Measurements from ENCODE around the gene ELAVL1.
A peak's percentile ranks its signal among the peaks of the same experiment; 100 is the strongest.
"Not testable (repeated sequence)": the region's sequence is repeated elsewhere in the genome, so short reads cannot be mapped to it uniquely, and the experiment has no call there.

ELAVL1 gene

GRCh38 chr19:7965259-7965841 lies 40.1 kb downstream of the ELAVL1 start:
- Histone ChIP-seq H3K4me1 (ENCODE audit: control insufficient read depth, insufficient read depth, low read length) (no peaks in the 10 kb centered on the region), H3K9ac (ENCODE audit: low read length) (no peak overlapping the region), H3K27me3 (replicated peaks; ENCODE audit: control insufficient read depth, insufficient read depth, low read length) (no peaks in the 10 kb centered on the region), H3K36me3 (ENCODE audit: control insufficient read depth, insufficient read depth, low read length, severe bottlenecking) (peaks cover 78% of the 10 kb centered on the region), H3K4me3 (ENCODE audit: low read length) (no peak overlapping the region), H3K9me3 (ENCODE audit: control insufficient read depth, low read length) (no peaks in the 10 kb centered on the region)
- DNase-seq (ENCODE audit: low read depth): no peak

GRCh38 chr19:7963566-7963965 lies 41.9 kb downstream of the ELAVL1 start:
- Histone ChIP-seq H3K4me3 (ENCODE audit: low read length) (no peak overlapping the region), H3K9ac (ENCODE audit: low read length) (no peak overlapping the region), H3K4me1 (ENCODE audit: control insufficient read depth, insufficient read depth, low read length) (no peaks in the 10 kb centered on the region), H3K36me3 (ENCODE audit: control insufficient read depth, insufficient read depth, low read length, severe bottlenecking) (peaks cover 70% of the 10 kb centered on the region), H3K9me3 (ENCODE audit: control insufficient read depth, low read length) (no peaks in the 10 kb centered on the region), H3K27me3 (replicated peaks; ENCODE audit: control insufficient read depth, insufficient read depth, low read length) (no peaks in the 10 kb centered on the region)
- DNase-seq (ENCODE audit: low read depth): no peak

- Histone ChIP-seq H3K9ac (ENCODE audit: low read length) (no peak overlapping the region), H3K4me3 (ENCODE audit: low read length) (no peak overlapping the region), H3K36me3 (ENCODE audit: control insufficient read depth, insufficient read depth, low read length, severe bottlenecking) (peaks cover 70% of the 10 kb centered on the region), H3K9me3 (ENCODE audit: control insufficient read depth, low read length) (no peaks in the 10 kb centered on the region), H3K27me3 (replicated peaks; ENCODE audit: control insufficient read depth, insufficient read depth, low read length) (no peaks in the 10 kb centered on the region), H3K4me1 (ENCODE audit: control insufficient read depth, insufficient read depth, low read length) (no peaks in the 10 kb centered on the region)
- no peak for DNase-seq (ENCODE audit: low read depth)
Measured at GRCh38 chr19:7962644-7963268, 42.7 kb downstream of the ELAVL1 start.

GRCh38 chr19:7961920-7962626 lies 43.4 kb downstream of the ELAVL1 start:
- Histone ChIP-seq H3K4me1 (ENCODE audit: control insufficient read depth, insufficient read depth, low read length) (no peaks in the 10 kb centered on the region), H3K4me3 (ENCODE audit: low read length) (no peak overlapping the region), H3K36me3 (ENCODE audit: control insufficient read depth, insufficient read depth, low read length, severe bottlenecking) (peaks cover 64% of the 10 kb centered on the region), H3K9me3 (ENCODE audit: control insufficient read depth, low read length) (no peaks in the 10 kb centered on the region), H3K27me3 (replicated peaks; ENCODE audit: control insufficient read depth, insufficient read depth, low read length) (no peaks in the 10 kb centered on the region), H3K9ac (ENCODE audit: low read length) (no peak overlapping the region)
- DNase-seq (ENCODE audit: low read depth): no peak

- H3K4me3 ChIP-seq (ENCODE audit: low read length): not testable (repeated sequence)
- peaks cover 56% of the 10 kb centered on the region for H3K36me3 ChIP-seq (ENCODE audit: control insufficient read depth, insufficient read depth, low read length, severe bottlenecking)
Measured at GRCh38 chr19:7961082-7961481, 44.4 kb downstream of the ELAVL1 start.

GRCh38 chr19:7959211-7959610 lies 46.2 kb downstream of the ELAVL1 start:
- peaks cover 40% of the 10 kb centered on the region for H3K36me3 ChIP-seq (ENCODE audit: control insufficient read depth, insufficient read depth, low read length, severe bottlenecking)
- DNase-seq (ENCODE audit: low read depth): no peak
- no peak overlapping the region for H3K9ac ChIP-seq (ENCODE audit: low read length)
- no peak overlapping the region for H3K4me3 ChIP-seq (ENCODE audit: low read length)
- H3K9me3 ChIP-seq (ENCODE audit: control insufficient read depth, low read length): no peaks in the 10 kb centered on the region
- H3K4me1 ChIP-seq (ENCODE audit: control insufficient read depth, insufficient read depth, low read length): no peaks in the 10 kb centered on the region
- H3K27me3 ChIP-seq (replicated peaks; ENCODE audit: control insufficient read depth, insufficient read depth, low read length): no peaks in the 10 kb centered on the region

More at GRCh38 chr19:7961082-7961481, 44.4 kb downstream of the ELAVL1 start:
- DNase-seq (ENCODE audit: low read depth); H3K4me1 ChIP-seq (ENCODE audit: control insufficient read depth, insufficient read depth, low read length); H3K9me3 ChIP-seq (ENCODE audit: control insufficient read depth, low read length); H3K27me3 ChIP-seq (replicated peaks; ENCODE audit: control insufficient read depth, insufficient read depth, low read length); H3K9ac ChIP-seq (ENCODE audit: low read length): not testable (repeated sequence)

- Histone ChIP-seq H3K36me3 (ENCODE audit: control insufficient read depth, insufficient read depth, low read length, severe bottlenecking) (peaks cover 9% of the 10 kb centered on the region), H3K4me1 (ENCODE audit: control insufficient read depth, insufficient read depth, low read length) (peaks cover 3% of the 10 kb centered on the region), H3K27me3 (replicated peaks; ENCODE audit: control insufficient read depth, insufficient read depth, low read length) (no peaks in the 10 kb centered on the region), H3K4me3 (ENCODE audit: low read length) (no peak overlapping the region), H3K9ac (ENCODE audit: low read length) (no peak overlapping the region), H3K9me3 (ENCODE audit: control insufficient read depth, low read length) (no peaks in the 10 kb centered on the region)
- no peak for DNase-seq (ENCODE audit: low read depth)
Measured at GRCh38 chr19:7955696-7956095, 49.7 kb downstream of the ELAVL1 start.

GRCh38 chr19:7953576-7953975 lies 51.9 kb downstream of the ELAVL1 start:
- Histone ChIP-seq H3K4me1 (ENCODE audit: control insufficient read depth, insufficient read depth, low read length) (peaks cover 3% of the 10 kb centered on the region), H3K4me3 (ENCODE audit: low read length) (no peak overlapping the region), H3K27me3 (replicated peaks; ENCODE audit: control insufficient read depth, insufficient read depth, low read length) (no peaks in the 10 kb centered on the region), H3K36me3 (ENCODE audit: control insufficient read depth, insufficient read depth, low read length, severe bottlenecking) (peaks cover 5% of the 10 kb centered on the region), H3K9me3 (ENCODE audit: control insufficient read depth, low read length) (no peaks in the 10 kb centered on the region), H3K9ac (ENCODE audit: low read length) (no peak overlapping the region)
- DNase-seq (ENCODE audit: low read depth): no peak

GRCh38 chr19:7953060-7953459 lies 52.4 kb downstream of the ELAVL1 start:
- H3K4me1 ChIP-seq (ENCODE audit: control insufficient read depth, insufficient read depth, low read length): peaks cover 3% of the 10 kb centered on the region
- peaks cover 5% of the 10 kb centered on the region for H3K36me3 ChIP-seq (ENCODE audit: control insufficient read depth, insufficient read depth, low read length, severe bottlenecking)
- peak; percentile 17 for DNase-seq (ENCODE audit: low read depth)
- no peaks in the 10 kb centered on the region for H3K9me3 ChIP-seq (ENCODE audit: control insufficient read depth, low read length)
- H3K27me3 ChIP-seq (replicated peaks; ENCODE audit: control insufficient read depth, insufficient read depth, low read length): no peaks in the 10 kb centered on the region
- no peak overlapping the region for H3K4me3 ChIP-seq (ENCODE audit: low read length)
- H3K9ac ChIP-seq (ENCODE audit: low read length): no peak overlapping the region

GRCh38 chr19:7947939-7948338 lies 57.5 kb downstream of the ELAVL1 start:
- peaks cover 2% of the 10 kb centered on the region for H3K4me1 ChIP-seq (ENCODE audit: control insufficient read depth, insufficient read depth, low read length)
- H3K9me3 ChIP-seq (ENCODE audit: control insufficient read depth, low read length): no peaks in the 10 kb centered on the region
- H3K36me3 ChIP-seq (ENCODE audit: control insufficient read depth, insufficient read depth, low read length, severe bottlenecking): no peaks in the 10 kb centered on the region
- H3K4me3 ChIP-seq (ENCODE audit: low read length): no peak overlapping the region
- H3K27me3 ChIP-seq (replicated peaks; ENCODE audit: control insufficient read depth, insufficient read depth, low read length): no peaks in the 10 kb centered on the region
- no peak for DNase-seq (ENCODE audit: low read depth)
- no peak overlapping the region for H3K9ac ChIP-seq (ENCODE audit: low read length)

- peak overlapping the region; percentile 90 for H3K4me3 ChIP-seq (ENCODE audit: low read length)
- H3K9ac ChIP-seq (ENCODE audit: low read length): peak overlapping the region; percentile 75
- no peaks in the 10 kb centered on the region for H3K27me3 ChIP-seq (replicated peaks; ENCODE audit: control insufficient read depth, insufficient read depth, low read length)
- peaks cover 16% of the 10 kb centered on the region for H3K36me3 ChIP-seq (ENCODE audit: control insufficient read depth, insufficient read depth, low read length, severe bottlenecking)
- DNase-seq (ENCODE audit: low read depth): peak; percentile 98
- H3K4me1 ChIP-seq (ENCODE audit: control insufficient read depth, insufficient read depth, low read length): peaks cover 5% of the 10 kb centered on the region
- no peaks in the 10 kb centered on the region for H3K9me3 ChIP-seq (ENCODE audit: control insufficient read depth, low read length)
Measured at GRCh38 chr19:7944177-7944761, 61.2 kb downstream of the ELAVL1 start.

All from adipocyte (in vitro differentiated cells).